Urothelium cell line (cell line): ENCODE data around the gene IL18.
"Not testable (repeated sequence)": the region's sequence is repeated elsewhere in the genome, so short reads cannot be mapped to it uniquely, and the experiment has no call there.

Experiments used
- DNase-seq: peaks from one replicate; pipeline ENCODE4 v3.0.0; 2011; ENCODE audit warnings: low spot score, mixed read lengths
- FAIRE-seq: peaks from 2 replicates; lab custom pipeline; 2011; peaks lifted over from hg19 to GRCh38; lab: Jason Lieb, UNC

IL18 gene

DNA sequence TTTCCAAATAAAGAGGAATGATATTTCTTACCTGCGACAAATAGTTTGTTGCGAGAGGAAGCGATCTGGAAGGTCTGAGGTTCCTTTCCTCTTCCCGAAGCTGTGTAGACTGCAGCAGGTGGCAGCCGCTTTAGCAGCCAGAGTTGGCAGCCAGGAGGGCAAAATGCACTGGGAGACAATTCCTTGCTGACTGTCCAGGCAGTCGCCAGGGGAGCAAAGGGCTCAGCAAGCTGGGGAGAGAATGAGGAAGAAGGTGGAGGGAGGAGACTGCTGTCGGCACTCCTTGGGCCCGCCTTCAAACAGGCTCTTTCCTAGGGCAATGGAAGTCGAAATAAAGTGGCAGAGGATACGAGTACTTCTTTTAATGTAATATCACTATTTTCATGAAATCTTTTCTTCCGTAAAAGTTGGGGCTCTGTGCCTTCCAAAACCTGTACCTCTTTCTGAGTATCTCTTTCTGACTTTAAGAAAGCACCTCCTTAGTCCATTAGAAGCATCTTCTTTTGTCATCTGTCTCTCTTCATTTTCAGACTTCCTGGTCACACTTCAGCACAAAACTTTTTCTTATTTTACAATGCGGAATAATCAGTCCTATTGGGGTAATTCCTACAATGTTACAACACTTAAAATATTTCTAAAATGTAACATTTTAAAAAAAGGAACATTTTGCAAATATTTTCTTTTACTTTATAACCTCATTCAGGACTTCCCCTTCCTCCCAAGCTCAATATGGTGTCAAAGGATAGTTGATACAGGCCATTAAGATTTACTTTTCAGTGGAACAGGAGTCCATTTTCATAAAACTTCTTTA, at the start of gene IL18:
Gene IL18 (minus strand): TSS at position 220 of the 811 bp plus-strand sequence. CDS start 9,041 bp downstream, outside the sequence.
- peak; percentile 94 for DNase-seq
- FAIRE-seq: peak; percentile 94

DNA sequence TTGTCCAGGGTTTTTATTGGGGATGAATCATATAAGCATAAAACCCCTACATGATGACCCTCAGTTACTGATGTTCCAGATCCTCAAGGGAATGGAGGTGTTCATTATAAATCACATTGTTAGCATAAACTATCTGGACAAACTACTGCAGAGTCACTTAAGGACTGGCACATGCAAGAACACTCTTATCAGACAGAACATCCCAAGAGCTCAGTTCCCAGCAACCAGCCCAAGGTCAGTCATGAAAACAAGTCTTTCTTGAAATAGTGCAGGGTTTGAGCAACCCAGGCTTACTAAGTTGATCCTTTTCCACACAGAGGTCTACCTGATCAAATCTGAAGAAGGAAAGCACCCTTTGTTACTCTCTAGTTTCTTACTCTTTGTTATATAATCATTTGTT, 48.8 kb upstream of the IL18 start:
- no peak for DNase-seq
- FAIRE-seq: peak; percentile 27

DNA sequence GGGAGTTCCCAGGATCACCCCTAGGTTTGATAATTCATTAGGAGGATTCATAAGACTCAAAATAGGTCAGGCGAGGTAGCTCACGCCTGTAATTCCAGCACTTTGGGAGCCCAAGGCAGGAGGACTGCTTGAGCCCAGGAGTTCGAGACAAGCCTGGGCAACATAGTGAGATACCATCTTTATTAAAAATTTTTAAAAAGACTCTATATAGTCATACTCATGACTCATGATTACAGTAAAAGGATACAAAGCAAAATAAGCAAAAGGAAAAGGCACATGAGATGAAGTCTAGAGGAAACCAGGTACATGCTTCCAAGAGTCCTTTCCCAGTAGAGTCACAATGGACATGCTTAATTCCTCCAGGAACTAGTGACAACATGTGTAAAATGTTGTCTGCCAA, 48.4 kb upstream of the IL18 start:
- DNase-seq (no peak), FAIRE-seq (no peak)

DNA sequence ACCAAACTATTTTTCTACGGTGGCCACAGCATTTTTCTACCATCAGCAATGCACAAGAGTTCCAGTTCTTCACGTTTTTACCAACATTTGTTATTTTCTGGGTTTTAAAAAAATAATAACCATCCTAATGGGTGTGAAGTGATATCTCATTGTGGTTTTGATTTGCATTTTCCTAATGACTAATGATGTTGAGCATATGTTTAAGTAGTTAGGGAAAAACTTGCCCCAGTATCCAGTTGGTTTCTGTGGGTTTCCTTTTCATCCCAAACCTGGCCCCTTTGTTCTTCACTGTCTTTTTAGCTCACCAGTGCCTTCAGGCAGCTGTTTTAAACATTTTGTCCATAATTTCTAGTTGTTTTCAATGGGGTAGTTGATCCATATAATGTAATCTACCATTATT, 47.6 kb upstream of the IL18 start:
- FAIRE-seq (no peak), DNase-seq (no peak)

DNA sequence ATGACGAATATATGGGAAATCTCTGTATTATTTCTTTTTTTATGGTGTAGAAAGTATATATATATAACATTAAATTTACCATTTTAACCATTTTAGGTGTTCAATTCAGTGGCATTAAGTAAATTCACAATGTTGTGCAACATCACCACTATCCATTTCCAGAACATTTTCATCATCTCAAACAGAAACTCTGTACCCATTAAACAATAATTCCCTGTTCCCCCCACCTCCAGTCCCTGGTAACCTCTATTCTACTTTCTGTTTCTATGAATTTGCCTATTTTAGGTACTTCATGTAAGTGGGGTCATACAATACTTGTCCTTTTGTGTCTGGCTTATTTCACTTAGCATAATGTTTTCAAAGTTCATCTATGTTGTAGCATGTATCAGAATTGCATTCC, 47.0 kb upstream of the IL18 start:
- peak; percentile 32 for FAIRE-seq
- no peak for DNase-seq

- FAIRE-seq: no peak
These were observed 42.2 kb upstream of the IL18 start for GRCh38 chr11:112206071-112206470.

DNA sequence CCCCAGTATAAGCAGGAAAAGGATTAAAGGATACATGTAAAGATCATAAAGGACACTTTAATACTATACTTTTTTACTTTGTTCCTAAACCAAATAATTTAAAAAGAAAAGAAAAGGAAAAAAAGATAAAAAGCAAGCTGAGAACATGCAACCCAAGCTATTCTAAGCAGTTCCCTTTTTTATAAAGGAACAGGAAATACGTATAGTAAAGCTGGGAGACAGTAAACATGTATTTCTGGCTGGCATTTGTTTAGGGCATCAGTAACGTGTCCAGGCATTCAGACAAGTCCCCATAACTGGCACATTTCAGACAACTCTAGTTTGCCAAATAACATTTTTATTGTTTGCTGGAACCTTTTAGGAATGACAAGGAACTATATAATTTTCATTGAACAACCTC, 36.4 kb upstream of the IL18 start:
- no peak for DNase-seq
- no peak for FAIRE-seq

More at GRCh38 chr11:112206071-112206470, 42.2 kb upstream of the IL18 start:
- DNase-seq: no peak

GRCh38 chr11:112199101-112199500, 35.2 kb upstream of the IL18 start:
- DNase-seq, FAIRE-seq: not testable (repeated sequence)

DNA sequence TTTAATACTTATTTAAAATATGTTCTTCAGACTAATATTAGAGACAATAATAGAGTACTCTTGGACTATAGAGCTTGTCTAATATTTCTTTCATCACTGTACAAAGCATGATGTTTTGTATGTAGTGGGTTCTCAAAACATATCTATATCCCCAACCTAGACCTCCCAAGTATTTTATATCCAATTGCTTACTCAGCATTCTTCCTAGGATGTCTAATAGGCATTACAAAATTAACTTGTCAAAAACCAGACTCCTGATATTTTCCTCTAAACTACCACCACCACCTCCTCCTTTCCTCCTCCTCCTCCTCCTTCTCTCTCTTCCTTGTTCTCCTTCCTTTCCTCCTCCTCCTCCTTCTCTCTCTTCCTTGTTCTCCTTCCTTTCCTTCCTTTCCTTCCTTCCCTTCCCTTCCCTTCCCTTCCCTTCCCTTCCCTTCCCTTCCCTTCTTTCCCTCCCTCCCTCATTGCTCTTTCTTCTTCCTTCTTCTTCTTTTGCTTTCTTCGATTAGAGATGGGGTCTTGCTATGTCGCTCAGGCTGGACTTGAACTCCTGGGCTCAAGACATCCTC, 32.7 kb upstream of the IL18 start:
- no peak for DNase-seq
- no peak for FAIRE-seq

DNA sequence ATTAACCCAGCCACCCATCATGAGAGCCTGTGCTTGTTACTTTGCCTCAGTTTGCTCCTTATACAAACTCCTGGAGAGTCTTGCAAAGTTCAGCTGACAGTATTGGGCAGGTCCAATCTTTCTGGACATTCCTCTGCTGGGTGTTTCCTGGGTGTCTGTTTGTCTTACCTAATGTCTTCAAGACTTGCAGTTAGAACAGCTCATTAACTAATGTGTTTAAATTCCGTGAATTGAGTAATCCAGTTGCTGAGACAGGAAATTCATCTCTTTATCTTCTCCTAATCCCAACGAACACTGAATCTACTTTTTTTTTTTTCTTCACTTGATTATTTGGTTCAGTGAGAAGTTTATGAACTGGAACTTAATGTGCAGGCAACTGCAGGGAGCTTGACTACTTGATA, 32.1 kb upstream of the IL18 start:
- DNase-seq: no peak
- no peak for FAIRE-seq

- FAIRE-seq, DNase-seq: not testable (repeated sequence)
These were observed 31.2 kb upstream of the IL18 start for GRCh38 chr11:112195113-112195512.

- DNase-seq (no peak), FAIRE-seq (no peak)
These were observed 22.4 kb upstream of the IL18 start for GRCh38 chr11:112186304-112186703.

GRCh38 chr11:112185883-112186282, 22.0 kb upstream of the IL18 start:
- no peak for FAIRE-seq
- DNase-seq: no peak

GRCh38 chr11:112182867-112183266, 19.0 kb upstream of the IL18 start:
- FAIRE-seq: no peak
- no peak for DNase-seq

DNA sequence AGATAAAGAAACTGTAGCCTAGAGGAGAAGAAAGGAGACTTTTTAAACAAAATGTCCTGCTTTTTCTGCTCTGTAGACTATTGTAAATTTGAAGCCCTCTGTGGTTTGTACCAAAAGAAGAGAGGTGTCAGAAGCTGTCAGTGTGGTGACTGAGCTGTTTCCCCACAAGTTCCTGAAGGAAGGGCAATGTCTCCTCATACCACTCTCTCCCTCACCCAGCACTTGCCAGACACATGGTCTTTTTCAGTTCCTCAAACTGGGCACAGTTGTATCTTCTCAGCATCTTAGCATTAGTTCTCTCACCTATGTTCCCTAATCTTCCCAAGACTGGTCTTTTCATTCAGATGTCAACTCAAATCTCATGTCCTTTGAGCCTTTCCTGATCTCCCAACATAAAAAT, 15.7 kb upstream of the IL18 start:
- no peak for DNase-seq
- FAIRE-seq: no peak

- DNase-seq (no peak), FAIRE-seq (no peak)
These were observed 15.0 kb upstream of the IL18 start for GRCh38 chr11:112178936-112179335.

DNA sequence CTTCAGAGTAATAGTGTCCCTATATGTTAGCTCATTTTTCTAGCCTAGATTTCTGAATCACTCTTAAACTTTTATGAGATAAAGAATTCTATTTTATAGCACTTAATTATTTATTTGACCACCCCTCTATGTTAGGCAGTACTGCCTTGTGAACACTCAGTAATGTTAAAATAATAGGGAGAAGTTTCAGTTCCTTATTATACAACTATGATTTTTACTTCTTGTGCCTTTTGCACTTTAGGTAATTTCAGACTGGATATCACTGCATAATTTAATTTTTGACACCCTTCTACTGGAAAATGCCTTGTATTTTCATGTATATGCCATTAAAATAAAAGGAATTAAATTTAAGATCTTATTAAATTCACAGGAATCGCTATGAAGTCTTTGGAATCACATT, 14.5 kb upstream of the IL18 start:
- FAIRE-seq (no peak), DNase-seq (no peak)

GRCh38 chr11:112177589-112177988, 13.7 kb upstream of the IL18 start:
- FAIRE-seq: no peak
- no peak for DNase-seq

- no peak for FAIRE-seq
- DNase-seq: no peak
These were observed 12.2 kb upstream of the IL18 start for GRCh38 chr11:112176077-112176476.

DNA sequence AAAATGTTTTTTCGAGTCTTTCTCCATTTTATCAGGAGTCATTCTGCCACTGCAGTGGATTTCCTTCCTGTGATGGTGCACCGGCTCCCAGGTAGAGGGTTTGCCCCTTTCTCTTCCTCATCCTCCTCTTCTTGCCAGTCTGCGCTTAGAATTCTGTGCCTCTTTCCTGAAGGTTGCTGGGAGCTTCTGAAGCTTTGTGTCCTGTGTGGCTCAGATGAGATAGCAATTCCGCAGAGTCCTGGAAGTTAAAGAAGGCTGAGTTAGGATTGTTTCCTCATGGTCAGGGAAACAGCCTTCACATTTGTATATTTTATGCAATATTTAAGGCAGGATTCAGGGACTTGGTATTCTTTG, 11.7 kb upstream of the IL18 start:
- no peak for DNase-seq
- no peak for FAIRE-seq

DNA sequence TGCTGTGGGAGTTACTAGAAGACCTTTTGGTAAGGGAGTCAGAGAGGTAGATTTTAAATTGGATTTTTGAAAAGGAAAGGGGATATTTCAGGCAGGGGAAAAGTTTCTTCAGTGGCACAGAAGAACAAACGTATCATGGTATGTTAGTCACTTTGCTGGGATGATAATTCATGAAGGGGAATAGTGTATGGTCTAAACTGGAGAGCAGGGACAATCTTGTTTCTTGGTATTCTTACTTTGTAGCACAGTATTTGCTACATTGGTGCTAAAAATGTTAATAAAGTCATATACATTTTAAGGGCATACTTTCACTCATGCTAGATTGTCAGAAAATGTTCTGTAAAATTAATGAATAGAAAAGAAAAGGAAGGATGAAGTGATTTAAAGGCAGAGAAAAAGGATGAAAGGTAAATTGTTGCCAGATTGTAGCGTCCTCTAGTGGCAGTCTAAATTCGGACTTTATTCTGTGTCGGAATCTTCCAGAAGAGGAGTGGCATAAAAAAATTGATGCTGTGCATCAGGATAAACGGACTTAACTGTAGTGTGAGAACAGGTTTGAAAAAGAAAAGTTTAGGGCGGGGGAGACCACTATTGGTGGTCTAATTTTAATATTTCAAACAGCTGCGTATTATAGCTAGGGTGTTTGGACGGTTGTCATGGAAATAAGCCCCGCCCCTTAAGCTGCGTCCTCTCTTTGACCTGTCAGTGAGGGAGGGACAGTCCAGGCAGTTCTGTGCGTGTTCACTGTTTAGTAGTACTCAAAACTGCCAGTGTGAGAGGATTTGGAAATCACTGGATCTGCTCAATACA, 11.1 kb upstream of the IL18 start, which contains the start of gene BCO2:
Gene BCO2 (plus strand): TSS at position 724 of the 810 bp plus-strand sequence. CDS start 90 bp downstream, outside the sequence.
- FAIRE-seq (peak; percentile 75), DNase-seq (peak; percentile 83)

- no peak for FAIRE-seq
- no peak for DNase-seq
These were observed 9.3 kb upstream of the IL18 start for GRCh38 chr11:112173152-112173551.
